Measurements from ENCODE around the gene ARHGEF3.

ARHGEF3 gene

DNA sequence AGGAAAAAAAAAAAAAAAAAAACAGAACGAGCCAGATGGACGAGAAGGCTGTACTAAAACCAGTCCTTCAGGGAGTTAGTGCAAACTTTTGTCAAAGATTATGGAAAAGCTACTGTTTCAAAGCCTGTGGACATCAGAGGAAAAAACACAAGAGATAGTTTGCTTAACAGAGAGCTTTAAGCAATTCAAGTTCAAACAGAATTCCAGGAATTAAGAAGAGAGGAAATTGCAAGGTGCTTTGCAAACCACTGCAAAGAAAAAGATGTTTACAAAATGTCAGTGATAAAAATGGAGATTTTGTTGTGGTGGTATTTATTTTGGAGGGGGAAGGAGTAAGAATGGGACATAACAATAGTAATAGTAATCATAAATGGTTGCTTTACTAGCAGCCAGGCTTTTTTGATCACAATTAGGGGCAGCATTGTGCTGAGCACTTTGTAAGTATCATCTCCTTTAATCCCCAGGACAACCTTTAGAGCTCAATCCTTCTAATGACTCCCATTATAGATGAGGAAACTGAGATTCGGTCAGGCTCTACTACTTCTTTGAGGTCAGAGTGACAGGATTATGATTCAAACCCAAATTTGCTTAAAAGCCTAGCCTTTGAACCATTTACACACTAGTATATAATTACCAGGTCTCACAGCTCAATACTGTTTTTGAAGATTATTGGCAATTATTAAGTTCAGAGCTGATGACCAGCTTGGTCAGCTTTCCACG, 22.4 kb upstream of the ARHGEF3 start:
- in situ Hi-C loops (cut with MboI; ENCODE audit: low sequenced_read_pairs), result no loop called here

DNA sequence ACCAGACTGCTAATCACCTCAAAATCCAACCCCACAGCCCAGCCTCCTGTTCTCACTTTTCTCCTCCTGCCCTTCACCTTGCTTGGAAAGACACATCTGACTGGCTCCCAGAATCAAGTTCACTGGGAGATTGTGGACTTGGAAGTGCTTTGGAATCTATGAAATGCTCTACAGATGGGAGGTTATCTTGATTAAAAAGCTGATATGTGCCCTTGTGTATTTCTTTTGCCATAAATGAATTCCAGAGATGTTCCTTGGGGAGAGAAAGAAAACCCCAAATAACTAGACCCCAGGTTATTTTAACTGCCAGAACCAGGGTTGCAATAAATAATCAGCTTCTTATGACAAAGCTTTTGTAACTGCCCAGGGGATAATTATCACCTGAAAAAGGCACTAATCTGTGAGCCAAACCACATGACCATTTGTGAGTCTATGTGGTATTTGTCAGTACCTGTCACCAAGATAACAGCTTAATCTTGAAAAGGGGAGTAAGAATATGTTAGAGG, 21.7 kb upstream of the ARHGEF3 start:
- in situ Hi-C loops (cut with MboI; ENCODE audit: low sequenced_read_pairs), result no loop called here

DNA sequence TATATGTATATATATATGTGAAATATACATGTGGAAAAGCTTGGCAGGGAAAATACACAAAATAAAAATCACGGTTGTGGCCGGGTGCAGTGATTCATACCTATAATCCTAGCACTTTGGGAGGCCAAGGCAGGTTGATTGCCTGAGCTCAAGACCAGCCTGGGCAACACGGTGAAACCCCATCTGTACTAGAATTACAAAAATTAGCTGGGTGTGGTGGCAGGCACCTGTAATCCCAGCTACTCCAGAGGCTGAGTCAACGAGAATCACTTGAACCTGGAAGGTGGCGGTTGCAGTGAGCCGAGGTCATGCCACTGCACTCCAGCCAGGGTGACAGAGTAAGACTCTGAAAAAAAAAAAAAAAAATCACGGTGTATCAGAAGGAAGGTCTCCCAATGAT, 20.8 kb upstream of the ARHGEF3 start:
- in situ Hi-C loops (cut with MboI; ENCODE audit: low sequenced_read_pairs), result no loop called here

DNA sequence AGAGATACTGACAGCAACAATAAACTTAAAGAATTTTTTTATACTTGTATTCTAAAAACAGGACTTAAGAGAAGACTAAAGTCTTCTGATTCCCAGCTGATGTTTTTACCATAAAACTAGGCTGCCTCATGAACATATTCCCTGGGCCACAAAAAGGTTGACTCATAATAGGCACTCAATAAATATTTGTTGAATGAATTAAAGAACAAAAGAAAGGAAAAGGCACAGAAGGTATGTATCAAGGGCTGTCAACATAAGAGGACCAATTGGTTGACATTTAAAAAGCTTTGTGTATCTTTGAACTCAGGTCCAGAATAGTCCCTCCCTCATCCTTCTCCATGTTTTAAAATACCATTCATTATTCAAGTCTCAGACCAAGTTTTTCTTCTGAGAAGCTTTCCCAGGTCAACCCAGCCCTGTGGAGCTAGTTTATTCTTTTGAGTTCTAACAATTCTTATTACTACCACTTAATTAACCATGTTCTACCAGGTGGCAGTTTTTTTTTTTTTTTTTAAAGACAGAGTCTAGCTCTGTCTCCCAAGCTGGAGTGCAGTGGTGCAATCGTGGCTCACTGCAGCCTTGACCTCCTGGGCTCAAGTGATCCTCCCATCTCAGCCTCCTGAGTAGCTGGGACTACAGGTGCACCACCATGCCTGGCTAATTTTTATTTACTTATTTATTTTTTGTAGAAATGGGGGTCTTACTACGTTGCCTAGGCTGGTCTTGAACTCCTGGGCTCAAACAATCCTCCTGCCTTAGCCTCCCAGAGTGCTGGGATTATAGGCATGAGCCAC, 17.5 kb upstream of the ARHGEF3 start:
- in situ Hi-C loops (cut with MboI; ENCODE audit: low sequenced_read_pairs), result no loop called here

DNA sequence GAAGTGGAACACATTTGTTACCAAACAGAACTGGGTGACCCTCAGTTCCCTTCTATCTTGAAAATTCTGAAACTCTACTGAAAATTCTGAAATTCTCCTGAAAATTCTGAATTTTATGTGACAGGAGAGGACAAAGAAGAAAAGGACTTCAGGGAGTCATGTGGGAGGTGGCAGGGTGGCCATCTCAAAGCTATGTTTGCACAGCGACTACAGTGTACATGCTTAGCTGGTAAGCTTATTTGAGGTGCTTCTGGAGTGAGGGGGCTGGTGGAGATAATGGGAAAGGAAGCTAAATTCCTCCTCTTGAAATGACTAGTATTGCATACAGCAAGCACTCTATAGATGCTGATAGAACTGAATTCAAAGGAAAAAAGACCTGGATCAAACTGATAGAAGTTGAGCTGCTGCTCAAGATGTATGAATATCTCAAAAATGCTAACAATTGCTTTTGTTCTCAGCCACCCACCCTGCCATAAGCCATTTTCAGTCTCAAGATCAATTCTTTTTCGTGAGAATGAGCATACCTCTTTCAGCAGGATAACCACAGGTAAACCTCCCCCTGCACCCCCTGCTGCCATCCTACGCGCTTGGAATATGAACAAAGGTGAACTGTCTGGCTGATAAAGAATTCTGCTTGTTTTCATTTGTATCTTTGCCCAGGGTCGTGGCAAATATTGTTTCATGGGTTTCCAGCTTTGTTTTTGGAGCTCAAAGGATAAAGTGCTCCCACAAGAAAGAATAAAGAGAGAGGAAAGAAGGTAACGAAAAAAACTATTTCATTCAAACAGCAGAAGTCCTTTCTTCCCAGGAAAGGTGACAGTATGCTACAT, 16.6 kb upstream of the ARHGEF3 start:
- in situ Hi-C loops (cut with MboI; ENCODE audit: low sequenced_read_pairs), result no loop called here

DNA sequence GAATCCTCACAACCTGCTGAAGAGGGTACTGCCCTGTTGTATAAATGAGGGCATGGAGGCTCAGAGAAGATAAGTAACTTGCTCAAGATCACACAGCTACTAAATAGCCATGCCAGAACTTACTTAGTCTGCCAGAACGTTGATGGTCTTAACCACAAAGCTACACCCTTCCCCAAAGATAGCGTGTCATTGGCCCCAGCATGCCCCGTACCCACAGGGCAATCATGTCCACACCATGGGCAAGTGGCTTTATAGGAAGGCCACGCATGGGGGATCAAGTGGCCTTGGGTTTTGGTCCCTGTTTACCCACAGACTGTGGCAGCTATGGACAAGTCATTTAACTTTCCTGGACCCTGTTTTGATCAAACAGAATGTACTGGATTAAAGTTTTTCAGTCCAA, 15.9 kb upstream of the ARHGEF3 start:
- in situ Hi-C loops (cut with MboI; ENCODE audit: low sequenced_read_pairs), result no loop called here

DNA sequence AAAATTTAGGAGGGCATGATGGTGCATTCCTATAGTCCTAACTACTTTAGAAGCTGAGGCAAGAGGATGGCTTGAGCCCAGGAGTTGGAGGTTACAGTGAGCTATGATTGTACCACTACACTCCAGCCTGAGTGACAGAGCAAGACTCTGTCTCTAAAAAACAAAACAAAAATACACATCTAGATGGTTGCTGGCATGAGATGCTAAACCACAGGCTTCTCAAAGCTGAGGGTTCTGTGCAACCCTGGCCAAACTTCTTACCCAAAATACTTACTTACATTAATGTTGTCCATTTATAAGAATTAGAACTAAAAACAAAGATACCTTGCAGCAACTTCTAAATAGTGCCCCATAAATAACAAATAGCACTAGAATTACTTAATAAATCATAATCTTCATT, 14.3 kb upstream of the ARHGEF3 start:
- in situ Hi-C loops (cut with MboI; ENCODE audit: low sequenced_read_pairs), result no loop called here

DNA sequence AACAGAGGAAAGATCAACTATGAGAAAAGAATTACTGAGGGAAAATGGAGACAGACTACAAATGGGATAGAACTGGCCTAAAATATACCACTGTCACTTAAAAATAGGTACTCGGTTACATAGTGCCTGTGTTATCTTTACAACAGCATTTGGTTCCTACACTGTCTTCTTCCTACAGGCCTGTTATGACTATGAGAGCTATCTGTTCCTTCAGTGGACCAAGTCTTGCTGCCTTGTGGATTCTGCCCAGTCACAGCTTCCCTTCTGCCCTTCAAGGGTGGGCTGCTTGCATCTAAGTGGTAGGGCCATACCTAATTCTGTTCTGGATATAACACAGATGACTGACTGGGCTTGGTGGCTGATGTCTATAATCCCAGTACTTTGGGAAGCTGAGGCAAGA, 13.8 kb upstream of the ARHGEF3 start:
- in situ Hi-C loops (cut with MboI; ENCODE audit: low sequenced_read_pairs), result no loop called here

DNA sequence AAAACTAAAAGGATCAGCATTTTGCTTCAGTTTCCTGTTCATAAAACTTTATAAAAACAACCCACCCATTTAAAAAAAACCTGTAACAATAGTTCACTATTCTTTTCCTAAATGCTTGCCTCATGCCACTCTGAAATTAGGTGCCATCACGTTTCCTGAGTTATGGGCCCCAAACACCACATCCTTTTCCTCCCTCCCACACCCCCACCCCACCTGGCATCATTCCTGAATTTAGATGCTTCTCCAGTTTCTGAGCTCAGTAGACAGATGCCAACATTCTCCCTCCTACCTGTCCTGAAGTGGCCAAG, 11.9 kb upstream of the ARHGEF3 start:
- in situ Hi-C loops (cut with MboI; ENCODE audit: low sequenced_read_pairs), result no loop called here

DNA sequence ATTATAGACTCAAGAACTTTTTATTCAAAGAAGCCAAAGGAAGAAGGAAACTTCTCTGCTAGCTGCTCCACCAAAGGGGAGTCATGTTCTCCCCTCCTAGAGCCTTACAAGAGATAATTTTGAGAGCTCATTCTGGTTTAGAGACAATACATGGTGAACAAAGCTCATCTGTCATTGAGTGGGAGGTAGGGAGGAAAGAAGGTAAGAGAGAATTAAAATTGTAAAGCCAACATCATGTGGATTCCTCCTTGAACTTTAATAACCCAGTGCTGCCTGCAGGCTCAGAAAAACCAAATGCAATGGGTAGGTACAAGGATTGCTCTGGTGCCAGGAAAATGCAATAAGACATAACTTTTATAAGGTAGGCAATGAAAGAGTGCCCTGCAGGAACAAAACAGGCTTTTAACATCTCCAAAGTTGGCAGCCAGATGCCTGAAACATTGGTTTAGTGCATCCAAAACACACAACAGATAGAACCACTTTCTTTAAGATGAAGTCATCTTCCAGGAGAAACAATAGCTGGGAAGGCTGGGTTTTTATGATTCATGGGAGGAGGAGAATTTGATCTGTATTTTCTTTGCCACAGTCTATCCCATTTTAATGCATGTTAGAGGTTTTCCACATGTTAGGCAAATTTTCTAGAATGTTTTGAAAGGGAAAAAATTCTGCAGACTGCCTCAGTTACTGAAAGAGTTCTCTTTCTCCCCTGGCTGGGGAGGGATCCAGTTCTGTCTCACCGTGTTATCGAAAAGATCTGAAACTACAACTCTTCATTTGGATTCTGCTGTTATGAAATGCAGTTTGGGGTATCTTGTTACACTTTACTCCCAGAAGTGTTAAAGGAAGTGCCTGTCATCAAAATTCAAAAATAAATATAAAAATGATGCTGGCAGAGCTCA, 11.3 kb upstream of the ARHGEF3 start:
- in situ Hi-C loops (cut with MboI; ENCODE audit: low sequenced_read_pairs), result no loop called here

DNA sequence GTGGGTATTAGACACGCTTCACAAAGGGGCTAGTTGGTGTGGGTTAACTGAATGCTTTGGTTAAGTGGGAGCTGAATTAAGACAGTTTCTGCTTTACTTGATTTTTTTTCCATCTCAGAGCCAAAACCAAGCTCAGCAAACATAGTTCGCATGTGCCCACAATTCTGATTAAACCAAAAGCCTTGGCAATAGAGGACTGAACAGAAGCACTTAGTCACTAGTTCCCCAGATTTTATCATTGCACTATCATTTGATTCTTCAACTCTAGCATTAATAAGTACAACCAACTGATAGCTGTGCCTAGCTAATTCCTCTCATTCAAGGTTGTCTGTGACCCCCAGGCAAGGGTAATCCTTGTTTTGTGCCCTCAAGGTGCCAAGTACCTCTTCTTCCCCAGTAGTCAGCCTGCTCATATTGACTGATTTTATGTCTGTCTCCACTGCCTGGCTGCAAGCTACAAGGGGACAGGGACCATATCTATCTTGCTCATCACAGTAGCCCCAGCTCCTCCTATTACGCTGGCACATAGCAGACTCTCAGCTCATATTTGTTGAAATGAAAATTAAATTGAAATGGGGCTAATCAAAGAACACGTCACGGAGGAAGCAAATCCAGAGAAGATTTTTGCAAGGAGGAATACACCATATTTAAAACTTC, 9.9 kb upstream of the ARHGEF3 start:
- in situ Hi-C loops (cut with MboI; ENCODE audit: low sequenced_read_pairs), result no loop called here

DNA sequence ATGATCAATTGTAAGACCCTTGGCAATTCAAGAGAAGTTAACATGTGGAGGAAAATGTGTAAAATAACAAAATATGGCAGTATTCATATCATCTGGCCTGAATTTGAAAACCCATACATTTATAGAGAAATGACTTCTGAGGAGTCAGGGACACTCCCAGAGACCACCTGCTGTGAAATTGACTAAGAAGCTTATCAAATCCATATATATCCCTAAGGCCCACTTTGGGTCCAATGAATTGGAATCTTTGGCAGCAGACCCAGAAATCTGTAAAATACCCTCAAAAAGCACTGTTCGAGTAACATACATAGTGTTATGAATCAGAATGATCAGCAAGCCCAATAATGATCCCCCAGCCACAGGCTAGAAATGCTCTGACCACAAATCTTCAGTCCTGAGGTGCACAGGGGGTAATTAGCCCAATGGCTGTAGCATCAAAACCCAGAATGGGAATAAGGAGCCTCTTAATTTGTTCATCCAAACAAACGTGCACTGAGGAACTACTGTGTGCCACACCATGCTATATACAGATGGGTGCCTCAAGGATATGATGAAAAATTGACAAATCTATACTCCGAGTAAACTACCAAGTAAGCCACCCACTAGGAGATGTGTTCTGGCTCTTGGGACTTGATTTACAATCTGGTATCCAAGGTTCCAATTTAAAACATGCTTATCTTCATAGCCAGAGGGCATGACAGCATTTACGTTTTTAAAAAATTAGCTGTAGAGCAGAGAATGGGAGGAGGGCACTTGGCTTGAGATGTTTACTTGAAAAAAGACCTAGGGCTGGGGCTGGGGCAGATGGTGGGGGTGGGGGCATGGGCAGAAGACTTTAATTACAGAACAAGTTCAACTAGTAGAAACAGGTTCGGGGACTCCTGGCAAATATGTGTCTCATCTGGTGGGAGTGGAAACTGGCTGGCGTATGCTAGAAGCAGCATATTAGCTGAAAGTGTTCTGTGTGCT, 9.1 kb upstream of the ARHGEF3 start:
- in situ Hi-C loops (cut with MboI; ENCODE audit: low sequenced_read_pairs), result no loop called here

DNA sequence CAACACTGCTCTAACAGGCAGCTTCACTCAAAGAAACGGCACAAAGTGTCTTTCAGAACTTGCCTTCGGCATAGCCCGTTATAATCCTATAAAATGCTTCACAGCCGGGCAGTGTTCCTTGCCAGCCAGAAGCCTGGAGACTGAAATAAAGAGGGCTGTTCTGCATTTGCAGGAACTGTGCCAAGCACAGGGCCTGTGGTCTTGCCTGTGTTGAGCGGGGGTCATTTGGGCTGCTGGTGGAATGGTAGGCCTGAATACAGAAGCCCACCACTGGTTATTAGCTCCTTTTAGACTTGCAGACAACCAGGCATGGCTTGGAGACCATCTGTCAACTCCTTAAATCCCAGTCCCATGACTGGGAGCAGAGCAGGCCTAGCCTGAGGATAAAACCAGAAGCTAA, 4.7 kb upstream of the ARHGEF3 start:
- in situ Hi-C loops (cut with MboI; ENCODE audit: low sequenced_read_pairs), result no loop called here

DNA sequence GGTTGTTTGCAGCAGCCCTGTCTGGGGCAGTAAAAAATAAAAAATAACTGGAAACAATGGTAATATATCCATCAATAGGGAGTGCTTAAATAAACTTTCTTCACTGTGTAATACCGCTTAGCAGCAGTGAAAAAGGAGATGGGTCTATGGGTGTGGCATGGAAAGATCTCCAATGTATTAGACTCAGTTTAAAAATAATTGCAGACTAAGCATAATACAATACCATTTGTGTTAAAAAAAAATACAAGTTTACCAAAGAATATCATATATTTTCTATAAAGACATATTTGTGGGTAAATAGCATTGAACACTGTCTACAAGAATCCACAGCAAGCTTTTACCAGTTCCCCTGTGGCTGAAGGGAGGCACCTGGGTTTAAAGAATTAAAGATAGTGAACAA, 1.0 kb upstream of the ARHGEF3 start:
- in situ Hi-C loops (cut with MboI; ENCODE audit: low sequenced_read_pairs), result no loop called here

DNA sequence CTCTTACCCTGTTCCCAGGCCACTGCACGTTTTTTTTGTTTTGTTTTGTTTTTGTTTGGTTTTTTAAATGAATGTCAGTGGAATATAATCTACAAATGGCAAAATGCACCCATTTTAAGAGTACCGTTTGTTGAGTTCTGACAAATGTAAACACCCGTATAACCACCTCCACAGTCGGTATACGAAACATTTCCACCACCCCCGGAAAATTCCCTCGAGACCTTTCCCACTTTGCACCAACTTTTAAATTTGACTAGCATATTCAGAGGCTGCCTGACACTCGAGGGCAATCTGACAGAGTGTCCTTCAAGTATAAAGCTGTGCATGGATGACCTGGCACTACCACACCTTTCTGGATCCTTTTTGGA, 613 bp upstream of the ARHGEF3 start:
- in situ Hi-C loops (cut with MboI; ENCODE audit: low sequenced_read_pairs), result no loop called here

DNA sequence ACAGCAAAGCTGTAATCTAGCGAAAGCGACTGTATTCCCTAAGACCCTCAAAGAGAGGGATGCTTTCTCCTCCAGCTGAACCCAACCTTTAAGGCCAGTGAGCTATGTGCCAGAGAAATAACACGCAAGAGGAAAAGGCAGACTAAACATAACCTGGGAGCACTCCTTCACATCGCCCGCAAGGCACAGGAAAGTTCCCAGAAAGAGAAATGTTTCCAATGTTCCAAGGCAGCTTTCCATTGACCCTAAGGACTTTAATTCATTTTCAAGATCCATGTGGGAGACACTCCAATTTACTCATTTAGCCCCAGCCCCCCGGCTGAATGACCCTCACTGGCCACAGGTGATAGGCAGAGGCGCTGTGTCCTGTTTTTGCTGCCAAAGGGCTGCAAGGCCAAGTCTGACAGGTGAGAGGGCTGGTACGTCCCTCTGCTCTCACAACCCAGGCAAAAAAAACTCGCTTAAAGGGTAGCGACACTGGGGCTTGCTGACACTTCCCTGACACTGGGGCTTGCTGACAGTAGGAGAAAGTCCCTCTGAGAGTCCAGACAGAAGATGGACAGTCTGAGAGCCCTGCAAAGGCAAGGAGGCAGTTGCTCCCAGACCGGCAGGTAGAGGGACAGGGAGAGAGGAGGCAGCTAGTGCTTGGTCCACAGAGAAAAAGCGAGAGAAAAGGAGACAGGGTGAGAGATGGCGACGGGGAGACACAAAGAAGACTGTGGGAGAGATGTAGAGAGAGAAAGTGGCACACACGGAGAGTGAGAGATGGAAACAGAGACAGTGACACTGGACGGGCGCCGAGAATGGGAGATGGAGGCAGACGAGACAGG, 702 bp downstream of the ARHGEF3 start:
- in situ Hi-C loops (cut with MboI; ENCODE audit: low sequenced_read_pairs), result no loop called here

DNA sequence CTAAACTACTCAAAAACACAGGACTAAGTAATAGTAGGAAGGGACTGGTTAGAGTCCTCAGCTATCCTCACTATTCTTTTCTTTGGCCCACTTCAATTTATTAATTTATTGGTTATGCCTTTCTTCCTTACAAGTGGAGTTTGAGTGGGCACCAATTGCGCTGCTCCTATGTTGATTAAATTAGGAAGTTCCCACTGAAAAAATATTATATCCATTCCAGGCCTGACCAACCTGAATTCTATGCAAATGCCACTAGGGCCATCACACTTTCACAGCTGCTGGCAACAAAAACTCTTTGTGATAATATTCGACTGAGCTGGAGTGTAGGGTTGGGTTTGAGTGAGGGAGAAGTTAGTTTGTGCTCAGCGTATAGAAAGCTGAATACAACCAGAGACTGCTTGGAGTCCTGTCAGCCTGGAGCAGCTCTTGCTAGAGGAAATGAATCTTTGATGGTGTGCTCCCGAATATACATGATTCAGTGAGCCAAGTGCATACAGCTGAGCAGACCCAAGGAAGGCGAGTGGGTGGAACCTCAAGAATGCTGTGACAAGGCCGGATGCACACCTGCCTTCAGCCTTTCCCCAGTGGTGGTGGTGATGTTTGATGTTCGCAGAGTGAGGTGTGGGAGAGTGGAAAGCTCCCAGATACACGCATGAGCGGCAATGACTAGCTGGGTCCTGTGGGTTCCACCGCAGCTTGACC, 1.5 kb downstream of the ARHGEF3 start:
- in situ Hi-C loops (cut with MboI; ENCODE audit: low sequenced_read_pairs), result no loop called here

Measured in HL-60/S4 treated with phorbol 12-myristate 13-acetate at 8.2 ng/mL for 4 days and 3 days (cell line).